ENCODE results near the gene UBE2L3. TPM values are rescaled to one million over a fixed set of nuclear protein-coding genes. Genes with fewer than 3 reads are reported as not detected.

Gene UBE2L3
- total RNA-seq, 4 donors from 2014 or later = 42.1 to 69.7 (median 50.1) TPM

- Histone ChIP-seq H3K36me3 (peaks cover 0 to 14% (median 0%) of the 10 kb centered on the region in 3 donors), H3K27me3 (no peaks in the 10 kb centered on the region)
- TF ChIP-seq, protein P1, sequence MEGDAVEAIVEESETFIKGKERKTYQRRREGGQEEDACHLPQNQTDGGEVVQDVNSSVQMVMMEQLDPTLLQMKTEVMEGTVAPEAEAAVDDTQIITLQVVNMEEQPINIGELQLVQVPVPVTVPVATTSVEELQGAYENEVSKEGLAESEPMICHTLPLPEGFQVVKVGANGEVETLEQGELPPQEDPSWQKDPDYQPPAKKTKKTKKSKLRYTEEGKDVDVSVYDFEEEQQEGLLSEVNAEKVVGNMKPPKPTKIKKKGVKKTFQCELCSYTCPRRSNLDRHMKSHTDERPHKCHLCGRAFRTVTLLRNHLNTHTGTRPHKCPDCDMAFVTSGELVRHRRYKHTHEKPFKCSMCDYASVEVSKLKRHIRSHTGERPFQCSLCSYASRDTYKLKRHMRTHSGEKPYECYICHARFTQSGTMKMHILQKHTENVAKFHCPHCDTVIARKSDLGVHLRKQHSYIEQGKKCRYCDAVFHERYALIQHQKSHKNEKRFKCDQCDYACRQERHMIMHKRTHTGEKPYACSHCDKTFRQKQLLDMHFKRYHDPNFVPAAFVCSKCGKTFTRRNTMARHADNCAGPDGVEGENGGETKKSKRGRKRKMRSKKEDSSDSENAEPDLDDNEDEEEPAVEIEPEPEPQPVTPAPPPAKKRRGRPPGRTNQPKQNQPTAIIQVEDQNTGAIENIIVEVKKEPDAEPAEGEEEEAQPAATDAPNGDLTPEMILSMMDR (IDR thresholded peaks at IDR 0.05) = peak; percentile 44 to 95 (median 64)
- peak; percentile 62 to 65 for TF ChIP-seq POLR2A (IDR thresholded peaks at IDR 0.05)
These were observed 62.0 kb downstream of the UBE2L3 start, which contains the start of gene YDJC for GRCh38 chr22:21629255-21630149. TSS of gene YDJC (minus strand) at chr22:21630022. CDS start at chr22:21630014, 8 bp downstream.

DNA sequence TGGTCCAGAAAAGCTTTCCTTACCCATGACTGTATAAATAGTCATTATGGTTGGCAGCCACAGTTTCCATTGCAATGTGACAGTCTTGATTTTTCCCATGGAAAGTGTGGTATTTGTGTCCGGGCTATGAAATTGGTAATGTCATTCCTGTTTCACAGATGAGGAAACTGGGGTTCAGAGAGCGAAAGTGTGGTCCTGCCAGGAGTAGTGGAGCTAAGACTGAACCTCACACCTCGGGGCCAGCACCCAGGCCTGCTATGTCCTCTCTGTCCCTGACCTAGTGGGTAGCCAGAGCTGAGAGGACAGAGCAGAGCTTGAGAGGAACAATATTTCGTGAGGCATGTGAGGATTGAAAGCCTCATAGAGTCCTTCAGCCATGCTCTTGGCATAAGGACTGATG lies 63.5 kb downstream of the UBE2L3 start:
- no peak overlapping the region for H3K4me3 ChIP-seq
- H3K27me3 ChIP-seq = no peaks in the 10 kb centered on the region
- H3K9me3 ChIP-seq = no peaks in the 10 kb centered on the region
- H3K36me3 ChIP-seq = peaks cover 0 to 14% (median 0%) of the 10 kb centered on the region in 3 donors
- TF ChIP-seq, protein P1 (IDR thresholded peaks at IDR 0.05) = no peak
- no peak for TF ChIP-seq POLR2A (IDR thresholded peaks at IDR 0.05)
- no peak overlapping the region for H3K27ac ChIP-seq
- DNase-seq = no peak
- peaks cover 0 to 12% (median 10%) of the 10 kb centered on the region in 4 donors for H3K4me1 ChIP-seq

More at GRCh38 chr22:21629255-21630149, 62.0 kb downstream of the UBE2L3 start, which contains the start of gene YDJC:
- DNase-seq = peak; percentile 96 to 98 (median 97)
- no peaks in the 10 kb centered on the region for H3K9me3 ChIP-seq
- peak within 1 kb of the TSS; percentile 84 to 98 (median 90) for H3K4me3 ChIP-seq
- peak within 1 kb of the TSS; percentile 78 to 97 (median 88) for H3K27ac ChIP-seq
- peaks cover 0 to 16% (median 10%) of the 10 kb centered on the region in 4 donors for H3K4me1 ChIP-seq

- Histone ChIP-seq H3K36me3 (peaks cover 0 to 9% (median 0%) of the 10 kb centered on the region in 3 donors), H3K27ac (no peak within 1 kb of the TSS), H3K4me3 (no peak within 1 kb of the TSS), H3K4me1 (peaks cover 0 to 12% (median 10%) of the 10 kb centered on the region in 4 donors), H3K27me3 (no peaks in the 10 kb centered on the region), H3K9me3 (no peaks in the 10 kb centered on the region)
- no peak for TF ChIP-seq POLR2A (IDR thresholded peaks at IDR 0.05)
- TF ChIP-seq, protein P1 (IDR thresholded peaks at IDR 0.05) = no peak
- DNase-seq = peak in 2 of 3 donors; percentile 48 to 72
These were observed 64.9 kb downstream of the UBE2L3 start, which contains the start of gene CCDC116 for GRCh38 chr22:21632237-21632895. TSS of gene CCDC116 (plus strand) at chr22:21632760. CDS start at chr22:21633182, 422 bp downstream.

DNA sequence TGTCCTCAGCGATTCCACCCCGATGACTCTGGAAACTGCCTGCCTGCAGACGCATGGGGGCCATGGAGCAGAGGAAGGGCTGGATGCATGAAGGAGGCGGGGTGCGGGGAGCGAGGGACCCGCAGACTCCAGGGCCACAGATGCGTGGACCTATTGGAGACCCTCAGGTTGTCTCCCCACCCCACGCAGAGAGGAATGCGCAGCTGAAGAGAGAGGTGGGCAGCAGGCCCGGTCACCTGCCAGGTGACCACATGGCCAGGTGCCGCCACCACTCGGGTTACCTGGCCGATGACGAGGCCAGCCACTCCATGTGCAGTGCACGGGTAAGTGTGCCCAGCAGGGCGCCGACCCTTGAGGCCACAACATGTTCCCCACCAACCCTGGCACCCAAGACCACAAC lies 65.4 kb downstream of the UBE2L3 start:
- Histone ChIP-seq H3K4me1 (peaks cover 0 to 12% (median 10%) of the 10 kb centered on the region in 4 donors), H3K4me3 (no peak overlapping the region), H3K27me3 (no peaks in the 10 kb centered on the region), H3K9me3 (no peaks in the 10 kb centered on the region), H3K27ac (no peak overlapping the region), H3K36me3 (peaks cover 0 to 9% (median 0%) of the 10 kb centered on the region in 3 donors)
- no peak for DNase-seq
- no peak for TF ChIP-seq POLR2A (IDR thresholded peaks at IDR 0.05)
- TF ChIP-seq, protein P1 (IDR thresholded peaks at IDR 0.05) = no peak

DNA sequence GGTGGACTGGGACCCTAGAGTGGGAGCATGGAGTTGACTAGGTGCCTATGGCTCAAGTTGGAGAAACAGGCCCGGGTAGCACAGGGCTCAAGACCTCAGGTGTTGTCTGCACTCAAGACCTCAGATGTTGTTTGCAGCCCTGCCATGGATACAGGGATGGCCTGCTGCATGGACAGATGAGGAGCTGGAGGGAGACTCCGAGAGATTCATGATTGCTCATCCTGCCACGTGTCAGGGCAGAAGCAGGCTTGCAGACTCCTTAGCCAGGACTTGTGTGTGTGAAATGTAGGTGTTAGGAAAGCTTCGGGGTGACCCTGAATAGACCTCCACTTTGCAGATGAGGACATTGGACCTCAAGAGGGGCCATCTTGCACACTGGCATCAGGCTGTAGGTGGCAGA lies 66.0 kb downstream of the UBE2L3 start:
- Histone ChIP-seq H3K27me3 (no peaks in the 10 kb centered on the region), H3K9me3 (no peaks in the 10 kb centered on the region), H3K4me1 (peaks cover 0 to 9% (median 6%) of the 10 kb centered on the region in 4 donors), H3K27ac (no peak overlapping the region), H3K36me3 (peaks cover 0 to 3% (median 0%) of the 10 kb centered on the region in 3 donors), H3K4me3 (no peak overlapping the region)
- no peak for DNase-seq
- TF ChIP-seq, protein P1 (IDR thresholded peaks at IDR 0.05) = no peak
- no peak for TF ChIP-seq POLR2A (IDR thresholded peaks at IDR 0.05)
